GM19193 (cell line): ENCODE data around the gene PPM1M.
A peak's percentile ranks its signal among the peaks of the same experiment; 100 is the strongest.

Source experiments
- POLR2A ChIP-seq: IDR thresholded peaks from 4 replicates; pipeline ENCODE4 v1.6.1; 2011; ENCODE audit not compliant: insufficient read depth, insufficient read length; ENCODE audit errors: extremely low read depth

The PPM1M gene

DNA sequence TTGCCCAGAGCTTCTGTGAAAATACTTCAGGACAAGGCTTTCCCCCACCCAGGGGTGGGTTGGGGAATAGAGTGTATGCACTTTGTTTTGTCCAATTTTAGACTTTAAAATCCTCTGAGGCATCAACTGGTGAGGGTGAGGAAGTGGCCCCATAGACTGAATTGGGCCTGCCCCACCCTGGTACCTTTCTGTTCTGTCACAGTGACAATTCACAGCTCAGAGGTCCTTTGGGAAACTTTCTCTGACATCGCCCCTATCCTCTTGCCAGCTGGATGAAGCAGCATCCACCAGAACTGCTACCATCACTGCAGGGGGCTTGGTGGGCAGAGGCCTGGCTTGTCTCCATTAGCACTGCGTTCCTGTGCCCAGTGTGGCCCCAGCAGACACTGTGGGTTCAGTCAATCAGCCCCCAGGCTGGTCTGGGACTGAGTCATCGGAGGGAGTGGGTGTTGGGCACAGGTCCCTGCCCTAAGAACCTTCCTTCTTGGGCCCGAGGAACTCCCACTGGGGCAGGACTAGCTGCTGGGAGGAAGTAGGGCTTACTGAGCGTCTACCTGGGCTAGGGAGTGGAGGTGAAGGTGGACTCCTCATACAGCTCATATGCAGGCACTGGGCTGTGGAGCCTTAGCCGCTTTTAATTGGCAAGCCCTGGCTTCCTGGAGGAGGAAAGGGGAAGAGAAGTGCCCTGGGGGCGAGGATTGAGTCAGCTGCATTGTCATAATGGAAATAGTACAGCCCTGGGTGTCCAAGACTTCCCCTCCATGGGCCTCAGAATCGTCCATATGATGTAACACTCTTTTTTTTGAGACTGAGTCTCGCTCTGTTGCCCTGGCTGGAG, 1.5 kb upstream of the PPM1M start:
- TF ChIP-seq POLR2A = peak; percentile 45

DNA sequence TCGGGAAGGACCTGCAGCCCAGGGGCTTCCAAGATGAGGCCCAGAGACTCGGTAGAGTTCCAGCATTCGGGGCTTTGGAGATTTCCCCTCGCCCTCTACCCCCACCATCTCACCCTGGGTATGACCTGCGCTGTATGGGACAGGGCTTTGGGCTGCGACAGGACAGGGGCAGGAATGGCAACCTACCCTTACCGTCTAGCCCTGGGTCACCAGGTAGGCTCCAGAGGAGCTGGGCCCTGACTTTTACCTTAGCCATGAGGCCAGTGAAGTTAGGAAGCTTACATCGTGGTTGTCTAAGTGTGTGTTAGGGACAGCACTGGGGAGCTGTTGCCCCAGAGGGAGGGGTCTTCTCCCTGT, 683 bp downstream of the PPM1M start:
- no peak for TF ChIP-seq POLR2A

DNA sequence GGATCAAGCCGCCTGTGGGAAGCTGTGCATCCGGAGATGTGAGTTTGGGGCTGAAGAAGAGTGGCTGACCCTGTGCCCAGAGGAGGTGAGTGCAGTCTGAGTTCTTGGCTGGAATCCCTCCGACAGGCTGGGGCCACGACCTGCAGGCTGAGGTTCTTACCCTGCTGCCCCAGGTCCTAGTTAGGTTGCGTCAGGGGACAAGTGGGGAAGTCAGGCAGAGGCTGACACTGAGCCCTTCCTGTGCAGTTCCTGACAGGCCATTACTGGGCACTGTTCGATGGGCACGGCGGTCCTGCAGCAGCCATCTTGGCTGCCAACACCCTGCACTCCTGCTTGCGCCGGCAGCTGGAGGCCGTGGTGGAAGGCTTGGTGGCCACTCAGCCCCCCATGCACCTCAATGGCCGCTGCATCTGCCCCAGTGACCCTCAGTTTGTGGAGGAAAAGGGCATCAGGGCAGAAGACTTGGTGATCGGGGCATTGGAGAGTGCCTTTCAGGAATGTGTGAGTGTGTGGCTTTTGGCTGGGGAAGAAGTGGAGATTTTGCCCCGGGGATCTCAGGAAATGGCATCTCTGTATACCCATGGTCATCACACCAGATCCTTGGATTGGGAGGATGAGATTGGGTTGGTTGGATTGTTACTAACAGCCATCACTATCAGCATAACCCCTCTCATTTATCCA, 1.3 kb downstream of the PPM1M start:
- TF ChIP-seq POLR2A = no peak

DNA sequence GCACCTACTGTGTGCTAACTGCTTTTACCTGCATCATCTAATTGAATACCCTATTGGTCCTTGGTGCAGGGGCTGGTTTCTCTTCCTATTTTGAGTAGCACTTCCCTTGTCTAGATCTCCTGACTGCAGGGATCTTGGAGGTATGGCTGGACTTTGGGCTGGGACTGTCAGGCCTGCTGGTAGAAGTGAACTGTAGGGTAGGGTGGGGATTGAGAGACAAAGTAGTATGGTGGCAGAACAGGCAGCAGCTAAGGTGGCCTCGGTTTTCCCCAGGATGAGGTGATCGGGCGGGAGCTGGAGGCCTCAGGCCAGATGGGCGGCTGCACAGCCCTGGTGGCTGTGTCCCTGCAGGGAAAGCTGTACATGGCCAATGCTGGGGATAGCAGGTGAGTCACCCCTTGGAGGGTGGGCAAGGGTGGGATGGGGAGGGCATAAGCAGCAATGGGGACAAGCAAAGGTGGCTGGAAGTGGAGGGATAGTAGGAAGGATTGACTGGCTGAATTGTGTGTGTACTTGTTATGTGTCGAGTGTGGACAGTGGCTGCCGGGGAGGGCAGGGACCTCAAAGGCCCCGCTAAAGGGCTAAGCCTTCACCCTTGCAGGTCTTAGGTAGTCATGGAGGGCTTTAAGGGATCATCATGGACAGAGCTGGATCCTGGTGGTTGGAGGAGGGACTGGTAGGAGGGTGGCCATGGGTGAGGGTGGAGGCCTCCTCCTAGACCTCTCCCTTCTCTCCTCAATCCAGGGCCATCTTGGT, 2.0 kb downstream of the PPM1M start:
- TF ChIP-seq POLR2A = no peak

DNA sequence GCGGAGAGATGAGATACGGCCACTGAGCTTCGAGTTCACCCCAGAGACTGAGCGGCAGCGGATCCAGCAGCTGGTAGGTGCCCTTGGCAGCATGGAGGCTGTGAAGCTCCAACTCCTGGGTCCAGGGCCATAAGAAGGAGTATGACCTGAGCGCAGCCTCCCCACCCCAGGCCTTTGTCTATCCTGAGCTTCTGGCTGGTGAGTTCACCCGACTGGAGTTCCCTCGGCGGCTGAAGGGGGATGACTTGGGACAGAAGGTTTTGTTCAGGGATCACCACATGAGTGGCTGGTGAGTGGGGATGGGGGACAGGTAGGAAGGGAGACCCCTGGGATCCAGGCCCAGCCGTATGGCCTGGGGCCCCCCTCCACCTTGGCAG, 2.6 kb downstream of the PPM1M start:
- no peak for TF ChIP-seq POLR2A

DNA sequence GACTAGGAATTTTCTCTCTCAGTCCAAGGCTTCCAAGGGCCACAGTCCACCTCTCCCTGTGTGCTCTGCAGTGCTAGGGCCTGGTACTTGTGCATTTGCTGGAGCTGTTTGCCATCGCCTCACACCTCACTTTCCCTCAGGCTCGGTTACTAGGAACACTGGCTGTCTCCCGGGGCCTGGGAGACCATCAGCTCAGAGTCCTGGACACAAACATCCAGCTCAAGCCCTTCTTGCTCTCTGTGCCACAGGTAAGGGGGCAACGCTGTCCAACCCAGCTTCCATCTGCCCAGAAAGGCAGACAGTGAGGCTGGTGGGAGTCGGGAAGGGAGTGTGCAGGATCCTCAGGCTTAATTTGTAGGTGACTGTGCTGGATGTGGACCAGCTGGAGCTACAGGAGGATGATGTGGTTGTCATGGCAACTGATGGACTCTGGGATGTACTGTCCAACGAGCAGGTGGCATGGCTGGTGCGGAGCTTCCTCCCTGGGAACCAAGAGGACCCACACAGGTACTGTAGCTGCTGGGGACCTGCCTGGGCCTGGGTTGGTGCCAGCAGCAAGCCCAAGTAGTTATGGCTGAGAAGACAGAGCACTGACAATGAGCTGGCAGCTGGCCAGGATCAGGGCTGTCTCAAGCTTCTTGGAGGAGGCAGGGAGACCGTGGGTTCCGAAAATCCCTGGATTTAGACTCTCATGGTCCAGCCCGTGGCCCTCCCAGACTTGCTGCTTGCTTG, 3.4 kb downstream of the PPM1M start:
- TF ChIP-seq POLR2A = no peak

DNA sequence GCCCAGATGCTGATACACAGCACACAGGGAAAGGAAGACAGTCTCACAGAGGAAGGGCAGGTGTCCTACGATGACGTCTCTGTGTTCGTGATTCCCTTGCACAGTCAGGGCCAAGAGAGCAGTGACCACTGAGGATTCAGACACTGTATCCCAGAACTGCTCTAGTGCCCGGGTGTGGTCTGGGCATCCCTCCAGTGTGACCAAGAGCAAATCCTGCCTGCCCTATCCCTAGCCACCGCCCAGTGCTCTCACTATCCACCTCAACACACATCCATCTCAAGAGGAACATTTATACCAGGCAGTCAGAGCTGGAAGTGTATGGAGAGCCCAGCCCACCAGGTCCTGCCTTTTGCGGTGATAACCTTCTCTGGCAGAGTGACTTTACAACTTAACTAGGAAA, 4.1 kb downstream of the PPM1M start:
- TF ChIP-seq POLR2A = no peak

DNA sequence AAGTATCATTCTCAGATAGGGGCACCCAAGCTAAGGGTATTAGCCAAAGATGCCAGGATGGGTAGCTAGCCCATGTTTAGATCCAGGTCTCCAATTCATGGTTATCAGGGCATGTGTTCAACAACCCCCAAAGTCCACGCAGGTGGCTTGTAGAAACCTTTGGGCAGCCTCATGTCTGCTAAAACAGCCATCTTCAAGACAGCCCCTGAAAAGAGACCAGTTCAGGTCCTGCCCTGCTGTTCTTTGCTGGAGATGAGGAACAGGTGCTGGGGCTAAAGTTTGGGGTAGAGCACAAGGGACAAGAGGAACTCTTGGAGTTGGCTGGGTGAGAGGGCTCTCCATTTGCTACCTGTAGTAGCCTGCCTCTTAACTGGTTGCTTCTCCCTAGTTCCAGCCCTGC, 4.6 kb downstream of the PPM1M start:
- TF ChIP-seq POLR2A = no peak

DNA sequence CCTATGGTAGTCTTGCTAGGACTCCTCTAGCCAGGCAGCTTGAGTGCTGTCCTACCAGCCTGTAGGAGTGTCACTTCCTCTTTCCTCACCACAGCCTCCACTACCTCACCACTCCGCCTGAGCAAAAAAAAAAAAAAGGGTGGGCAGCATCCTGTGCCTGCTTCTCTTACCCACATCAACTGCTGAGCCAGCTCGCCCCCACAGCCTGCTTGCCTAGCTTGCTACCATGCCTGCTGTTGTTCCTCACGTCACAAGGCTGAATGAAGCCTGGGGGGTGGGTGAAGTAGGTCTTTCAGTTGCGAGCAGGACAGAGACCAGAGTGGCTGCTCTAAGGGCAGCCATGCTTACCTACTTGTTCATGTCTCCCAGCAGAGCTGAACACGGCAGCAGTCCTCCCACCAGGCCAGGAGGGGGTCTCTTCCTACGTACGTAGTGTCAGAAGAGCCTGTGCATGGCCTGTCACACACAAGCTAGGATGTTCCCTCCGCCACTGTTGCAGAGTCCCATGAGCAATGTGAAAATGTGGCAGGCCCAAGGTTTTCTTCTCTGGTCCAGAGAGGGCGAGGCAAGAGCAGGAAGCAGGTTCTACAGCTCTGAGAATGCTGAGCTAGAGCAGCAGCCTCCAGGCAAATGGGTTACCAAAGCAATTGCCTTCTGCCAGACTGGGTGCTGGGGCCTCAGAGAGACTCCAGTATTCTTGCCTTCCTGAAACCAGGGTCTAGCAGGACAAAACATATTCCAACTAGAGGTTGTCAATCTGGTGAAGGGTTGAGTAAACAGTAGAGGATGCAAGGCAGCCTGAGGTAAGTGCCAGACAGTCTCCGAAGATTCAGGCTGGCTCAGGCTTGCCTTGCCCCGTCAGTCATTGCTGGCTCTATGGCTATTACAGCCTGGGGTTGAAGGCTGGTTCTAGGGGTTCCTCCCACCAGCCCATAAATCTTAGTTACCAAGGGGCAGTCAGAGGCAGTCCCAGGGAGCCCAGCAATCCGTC, 8.1 kb downstream of the PPM1M start:
- no peak for TF ChIP-seq POLR2A

DNA sequence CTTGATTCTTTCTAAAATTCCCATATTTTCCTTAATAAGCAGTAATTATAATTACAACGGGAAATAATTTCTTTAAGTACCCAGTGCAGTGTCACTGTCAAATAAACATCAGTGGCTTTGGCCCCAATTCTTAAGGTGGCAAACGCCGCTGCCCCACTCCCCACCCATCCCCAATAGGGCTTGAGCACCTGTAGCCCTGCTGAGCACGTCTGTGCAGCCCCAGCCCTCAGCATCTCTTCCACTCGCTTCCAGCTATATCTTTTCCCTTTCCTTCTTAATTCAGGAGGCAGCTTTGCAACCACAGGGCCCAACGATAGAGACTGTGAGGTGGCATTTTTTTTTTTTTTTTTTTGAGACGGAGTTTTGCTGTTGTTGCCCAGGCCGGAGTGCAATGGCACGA, 9.0 kb downstream of the PPM1M start:
- TF ChIP-seq POLR2A = no peak

DNA sequence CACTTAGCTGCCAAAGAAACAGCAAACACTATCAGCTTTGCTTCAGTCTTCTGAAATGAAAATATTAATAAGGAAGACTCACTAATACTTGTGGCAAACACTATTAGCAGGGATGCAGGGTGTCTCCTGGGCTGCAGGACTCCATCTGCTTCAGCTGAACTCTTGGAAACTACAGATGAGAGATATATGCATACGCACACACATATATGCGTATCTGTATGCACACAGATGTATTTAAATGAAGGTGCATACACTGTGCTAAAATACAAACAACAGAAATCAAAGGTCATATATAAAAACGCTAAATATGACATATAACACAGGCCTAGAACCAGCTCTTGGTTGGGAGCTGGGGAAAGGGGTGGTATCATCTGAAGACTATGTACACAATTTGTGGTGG, 10.6 kb downstream of the PPM1M start:
- TF ChIP-seq POLR2A = no peak

DNA sequence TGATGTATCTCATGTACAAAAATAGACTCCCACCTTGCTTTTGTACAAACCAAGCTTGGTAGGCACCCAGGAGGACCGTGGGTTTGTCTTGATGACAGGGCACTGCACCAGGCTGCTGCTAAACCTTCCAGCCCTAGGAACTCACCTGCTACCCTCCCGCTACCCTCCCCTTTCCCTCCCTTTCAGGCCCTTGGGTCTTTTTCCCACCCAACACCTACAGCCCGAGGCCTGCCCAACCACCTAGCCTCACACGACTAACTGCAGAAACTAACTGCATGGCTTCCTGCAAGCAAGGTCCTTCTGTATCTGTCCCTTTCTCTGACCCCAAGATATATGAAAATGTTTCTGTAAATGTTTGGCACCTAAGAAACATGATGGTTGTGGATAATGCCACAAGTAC, 11.1 kb downstream of the PPM1M start:
- TF ChIP-seq POLR2A = no peak

DNA sequence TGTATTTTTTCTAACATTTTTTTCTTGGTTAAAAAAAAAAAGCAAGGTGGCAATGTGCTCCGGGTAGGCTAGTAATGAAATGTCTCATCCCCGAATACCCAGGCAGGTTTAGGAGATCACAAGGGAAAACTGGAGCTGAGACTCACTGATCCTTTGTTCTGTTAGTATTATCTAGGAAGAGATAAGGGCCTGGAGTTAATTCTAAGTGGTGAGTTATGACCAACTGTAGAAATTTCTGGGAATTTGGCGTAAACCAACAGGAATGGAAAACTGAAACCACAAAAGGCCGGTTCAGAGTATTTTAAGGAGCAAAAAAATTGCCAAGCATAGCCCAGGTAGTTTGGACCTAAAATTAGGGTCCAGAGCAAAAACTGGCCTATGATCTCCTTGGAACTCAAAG, 12.4 kb downstream of the PPM1M start:
- TF ChIP-seq POLR2A = no peak

DNA sequence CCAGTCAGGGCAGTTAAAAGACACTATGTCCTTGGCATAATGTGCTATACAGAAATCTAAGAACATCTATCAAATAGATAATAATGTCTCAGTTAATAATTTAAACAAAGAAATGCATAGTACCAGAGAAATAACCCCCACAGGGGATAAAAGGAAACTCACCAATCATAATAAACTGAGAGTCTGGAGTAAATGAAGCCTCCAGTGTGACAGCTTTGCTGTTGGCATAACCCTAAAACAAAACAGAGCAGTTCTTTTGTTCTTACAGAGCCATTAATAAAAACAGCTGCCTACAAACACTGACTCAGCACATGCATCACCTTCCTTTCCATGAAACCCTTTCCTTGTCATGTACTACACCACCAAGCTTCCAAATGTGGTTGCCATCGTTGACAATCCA, 13.5 kb downstream of the PPM1M start:
- no peak for TF ChIP-seq POLR2A
